ENCODE measurements around the gene GLTPD2. TPM values are rescaled to one million over a fixed set of nuclear protein-coding genes. Genes with fewer than 3 reads are reported as not detected.

GLTPD2 gene
- total and polyA plus RNA-seq, 2 experiments from 2014 or later, result 0.47 to 1.3 TPM

- Mint-ChIP-seq H3K36me3 (ENCODE audit: low read depth) (peaks cover 5% of the 10 kb centered on the region; the same call in 1 of the 3 replicates), H3K27ac (no peak overlapping the region), H3K4me3 (peak overlapping the region; percentile 78), H3K4me1 (peaks cover 23% of the 10 kb centered on the region), H3K9me3 (no peaks in the 10 kb centered on the region; the same call in 2 of the 3 replicates), H3K27me3 (ENCODE audit: insufficient read depth, low read depth, poor library complexity) (peaks cover 40% of the 10 kb centered on the region)
- Histone ChIP-seq H3F3A (replicated peaks; ENCODE audit: low read depth) (peaks cover 19% of the 10 kb centered on the region; the same call in 1 of the 2 replicates), H3K4me2 (peak overlapping the region; percentile 99), H3K27me3 (ENCODE audit: insufficient read depth) (peaks cover 42% of the 10 kb centered on the region), H4K20me1 (replicated peaks; ENCODE audit: insufficient read depth) (no peaks in the 10 kb centered on the region), H2AFZ (peak overlapping the region; percentile 88), H3K79me2 (replicated peaks; ENCODE audit: insufficient read depth) (no peaks in the 10 kb centered on the region), H3K4me3 (peak overlapping the region; percentile 87), H3K9me2 (ENCODE audit: insufficient read depth) (no peaks in the 10 kb centered on the region), H3K4me1 (ENCODE audit: insufficient read depth) (peaks cover 30% of the 10 kb centered on the region), H3K27ac (ENCODE audit: low read depth) (no peak overlapping the region), H3K36me3 (ENCODE audit: insufficient read depth) (no peaks in the 10 kb centered on the region)
- peak; percentile 64 for DNase-seq (ENCODE audit: low spot score)
- peak; percentile 42 for ATAC-seq
- TF ChIP-seq ZNF114 (CRISPR knock-in tag; IDR thresholded peaks at IDR 0.05) (no peak), CREB1 (CRISPR knock-in tag; IDR thresholded peaks at IDR 0.05; ENCODE audit: low read depth) (no peak), REST (IDR thresholded peaks at IDR 0.05; ENCODE audit: unreplicated experiment) (no peak)
Measured at GRCh38 chr17:4789701-4789950, 862 bp downstream of the GLTPD2 start.

- ATAC-seq, result peak; percentile 79
- Mint-ChIP-seq H3K9me3 (no peaks in the 10 kb centered on the region; the same call in 2 of the 3 replicates), H3K27ac (no peak overlapping the region), H3K4me1 (peaks cover 23% of the 10 kb centered on the region), H3K4me3 (peak overlapping the region; percentile 82), H3K36me3 (ENCODE audit: low read depth) (peaks cover 5% of the 10 kb centered on the region; the same call in 1 of the 3 replicates), H3K27me3 (ENCODE audit: insufficient read depth, low read depth, poor library complexity) (peaks cover 40% of the 10 kb centered on the region)
- Histone ChIP-seq H2AFZ (peak overlapping the region; percentile 88), H3K27me3 (ENCODE audit: insufficient read depth) (peaks cover 42% of the 10 kb centered on the region), H4K20me1 (replicated peaks; ENCODE audit: insufficient read depth) (no peaks in the 10 kb centered on the region), H3F3A (replicated peaks; ENCODE audit: low read depth) (peaks cover 19% of the 10 kb centered on the region; the same call in 1 of the 2 replicates), H3K36me3 (ENCODE audit: insufficient read depth) (no peaks in the 10 kb centered on the region), H3K27ac (ENCODE audit: low read depth) (no peak overlapping the region), H3K4me2 (peak overlapping the region; percentile 99), H3K4me3 (peak overlapping the region; percentile 87), H3K79me2 (replicated peaks; ENCODE audit: insufficient read depth) (no peaks in the 10 kb centered on the region), H3K9me2 (ENCODE audit: insufficient read depth) (no peaks in the 10 kb centered on the region), H3K4me1 (ENCODE audit: insufficient read depth) (peaks cover 30% of the 10 kb centered on the region)
- peak; percentile 79 for DNase-seq (ENCODE audit: low spot score)
- TF ChIP-seq POLR2AphosphoS5 (IDR thresholded peaks at IDR 0.05; ENCODE audit: low read depth) (peak; percentile 47), ZNF331 (CRISPR knock-in tag; IDR thresholded peaks at IDR 0.05; ENCODE audit: low read depth) (no peak), ETS1 (IDR thresholded peaks at IDR 0.05) (peak; percentile 37; the same call in 1 of the 2 replicates), CTCF (conservative IDR thresholded peaks at IDR 0.05; ENCODE audit: low read depth in 2 of 2) (peak; percentile 32 to 68), CREB1 (CRISPR knock-in tag; IDR thresholded peaks at IDR 0.05; ENCODE audit: low read depth) (peak; percentile 85)
Measured at GRCh38 chr17:4789951-4790704, 1.4 kb downstream of the GLTPD2 start.

Measured in GM23338 (cell line).